ENCODE measurements around the gene KREMEN2.
"Not testable (repeated sequence)": the region's sequence is repeated elsewhere in the genome, so short reads cannot be mapped to it uniquely, and the experiment has no call there.

KREMEN2 gene

GRCh38 chr16:2963723-2964474 lies at the start of gene KREMEN2:
KREMEN2 (plus strand) TSS chr16:2964275; CDS start chr16:2964521, 246 bp downstream.
- peak; percentile 46 for DNase-seq (ENCODE audit: low spot score)

- DNase-seq (ENCODE audit: low spot score) = no peak
Measured at GRCh38 chr16:2915196-2915929, 48.7 kb upstream of the KREMEN2 start.

- peak; percentile 79 for DNase-seq (ENCODE audit: low spot score)
Measured at GRCh38 chr16:2919511-2920255, 44.4 kb upstream of the KREMEN2 start.

- DNase-seq (ENCODE audit: low spot score) = no peak
Measured at GRCh38 chr16:2923481-2923880, 40.6 kb upstream of the KREMEN2 start.

GRCh38 chr16:2924901-2925755 lies 38.9 kb upstream of the KREMEN2 start:
- DNase-seq (ENCODE audit: low spot score) = no peak

- no peak for DNase-seq (ENCODE audit: low spot score)
Measured at GRCh38 chr16:2925951-2926649, 38.0 kb upstream of the KREMEN2 start.

- DNase-seq (ENCODE audit: low spot score) = no peak
Measured at GRCh38 chr16:2926650-2926999, 37.5 kb upstream of the KREMEN2 start.

- peak; percentile 85 for DNase-seq (ENCODE audit: low spot score)
Measured at GRCh38 chr16:2927010-2927646, 36.9 kb upstream of the KREMEN2 start.

GRCh38 chr16:2928151-2928550 lies 35.9 kb upstream of the KREMEN2 start:
- DNase-seq (ENCODE audit: low spot score) = not testable (repeated sequence)

GRCh38 chr16:2928796-2929195 lies 35.3 kb upstream of the KREMEN2 start:
- no peak for DNase-seq (ENCODE audit: low spot score)

- DNase-seq (ENCODE audit: low spot score) = no peak
Measured at GRCh38 chr16:2929693-2930092, 34.4 kb upstream of the KREMEN2 start.

- no peak for DNase-seq (ENCODE audit: low spot score)
Measured at GRCh38 chr16:2930236-2930635, 33.8 kb upstream of the KREMEN2 start.

- DNase-seq (ENCODE audit: low spot score) = not testable (repeated sequence)
Measured at GRCh38 chr16:2931231-2931914, 32.7 kb upstream of the KREMEN2 start.

- DNase-seq (ENCODE audit: low spot score) = no peak
Measured at GRCh38 chr16:2933136-2933535, 30.9 kb upstream of the KREMEN2 start.

- no peak for DNase-seq (ENCODE audit: low spot score)
Measured at GRCh38 chr16:2933701-2934100, 30.4 kb upstream of the KREMEN2 start.

GRCh38 chr16:2934450-2934849 lies 29.6 kb upstream of the KREMEN2 start:
- DNase-seq (ENCODE audit: low spot score) = no peak

GRCh38 chr16:2936436-2937011 lies 27.6 kb upstream of the KREMEN2 start:
- no peak for DNase-seq (ENCODE audit: low spot score)

- peak; percentile 1 for DNase-seq (ENCODE audit: low spot score)
Measured at GRCh38 chr16:2937170-2937569, 26.9 kb upstream of the KREMEN2 start.

- DNase-seq (ENCODE audit: low spot score) = no peak
Measured at GRCh38 chr16:2938206-2938605, 25.9 kb upstream of the KREMEN2 start.

- DNase-seq (ENCODE audit: low spot score) = no peak
Measured at GRCh38 chr16:2939968-2940367, 24.1 kb upstream of the KREMEN2 start.

All from GM03348 (cell line).